Stimulated activated naive B cell treated with anti-CD40 and anti-IgM and Interleukin-4, amounts not matched to agents 10 μg/mL and 1 μg/mL and 100 μg/mL, for 72 hours (primary cell): ENCODE measurements around the gene CERT1.
"Not testable (repeated sequence)": the region's sequence is repeated elsewhere in the genome, so short reads cannot be mapped to it uniquely, and the experiment has no call there.

ENCODE experiments used
- ATAC-seq, 2 donors: fragments of 150-1000 bp; cut with Tn5 transposase; replicated peaks; 2 replicates each; pipeline ENCODE4 v1.10.0; 2021; ENCODE audit warnings: moderate library complexity in 1 of 2
- DNase-seq: peaks from one replicate; pipeline ENCODE4 v3.0.0; 2021
- H3K27ac Mint-ChIP-seq: one replicate; pipeline ENCODE4 v1.8.0; 2022; ENCODE audit warnings: mild to moderate bottlenecking, mixed read lengths
- H3K27me3 Mint-ChIP-seq, 2 donors: one replicate each; pipeline ENCODE4 v1.8.0; 2022; ENCODE audit warnings: mixed read lengths in 2 of 2
- H3K36me3 Mint-ChIP-seq, 2 donors: one replicate each; pipeline ENCODE4 v1.8.0; 2022; ENCODE audit warnings: mixed read lengths in 2 of 2, mild to moderate bottlenecking in 1 of 2
- H3K4me1 Mint-ChIP-seq, 2 donors: one replicate each; pipeline ENCODE4 v1.8.0; 2022; ENCODE audit warnings: mixed read lengths in 2 of 2, mild to moderate bottlenecking in 1 of 2
- H3K4me3 Mint-ChIP-seq, 2 donors: one replicate each; pipeline ENCODE4 v1.8.0; 2022; ENCODE audit warnings: mild to moderate bottlenecking in 2 of 2, mixed read lengths in 2 of 2, moderate library complexity in 1 of 2
- H3K9me3 Mint-ChIP-seq, 2 donors: one replicate each; pipeline ENCODE4 v1.8.0; 2022; ENCODE audit warnings: mixed read lengths in 2 of 2, mild to moderate bottlenecking in 1 of 2

Gene CERT1

GRCh38 chr5:75335952-75336614, 175.3 kb downstream of the CERT1 start:
- Mint-ChIP-seq H3K27ac (no peak overlapping the region), H3K36me3 (peaks cover 12 to 22% of the 10 kb centered on the region in 2 donors), H3K4me3 (no peak overlapping the region), H3K9me3 (peaks cover 0 to 2% of the 10 kb centered on the region in 2 donors), H3K27me3 (peaks cover 0 to 4% of the 10 kb centered on the region in 2 donors), H3K4me1 (peaks cover 11 to 32% of the 10 kb centered on the region in 2 donors)
- ATAC-seq (peak; percentile 7 to 8), DNase-seq (no peak)

- ATAC-seq: no peak
These were observed 175.9 kb downstream of the CERT1 start for GRCh38 chr5:75335486-75335885.

GRCh38 chr5:75334413-75334812, 177.0 kb downstream of the CERT1 start:
- ATAC-seq: not testable (repeated sequence)

More at GRCh38 chr5:75335486-75335885, 175.9 kb downstream of the CERT1 start:
- Mint-ChIP-seq H3K36me3 (peaks cover 10 to 17% of the 10 kb centered on the region in 2 donors), H3K27me3 (peaks cover 3 to 4% of the 10 kb centered on the region in 2 donors), H3K4me1 (peaks cover 7 to 26% of the 10 kb centered on the region in 2 donors), H3K27ac (no peak overlapping the region), H3K9me3 (peaks cover 0 to 2% of the 10 kb centered on the region in 2 donors), H3K4me3 (no peak overlapping the region)
- no peak for DNase-seq

GRCh38 chr5:75333759-75334158, 177.7 kb downstream of the CERT1 start:
- Mint-ChIP-seq H3K4me1 (peaks cover 5 to 14% of the 10 kb centered on the region in 2 donors), H3K27ac (peak overlapping the region; percentile 43)

More at GRCh38 chr5:75334413-75334812, 177.0 kb downstream of the CERT1 start:
- not testable (repeated sequence) for H3K27me3 Mint-ChIP-seq, H3K4me3 Mint-ChIP-seq, DNase-seq, H3K9me3 Mint-ChIP-seq, H3K27ac Mint-ChIP-seq
- peaks cover 7 to 16% of the 10 kb centered on the region in 2 donors for H3K4me1 Mint-ChIP-seq
- peaks cover 10 to 11% of the 10 kb centered on the region in 2 donors for H3K36me3 Mint-ChIP-seq

GRCh38 chr5:75331095-75332090, 180.0 kb downstream of the CERT1 start:
- no peak overlapping the region for H3K4me3 Mint-ChIP-seq
- peaks cover 8 to 10% of the 10 kb centered on the region in 2 donors for H3K27me3 Mint-ChIP-seq
- no peak overlapping the region for H3K27ac Mint-ChIP-seq
- no peak for ATAC-seq
- H3K4me1 Mint-ChIP-seq: no peaks in the 10 kb centered on the region
- no peaks in the 10 kb centered on the region for H3K36me3 Mint-ChIP-seq
- no peak for DNase-seq
- peaks cover 0 to 2% of the 10 kb centered on the region in 2 donors for H3K9me3 Mint-ChIP-seq

More at GRCh38 chr5:75333759-75334158, 177.7 kb downstream of the CERT1 start:
- not testable (repeated sequence) for ATAC-seq, DNase-seq, H3K36me3 Mint-ChIP-seq, H3K4me3 Mint-ChIP-seq, H3K9me3 Mint-ChIP-seq, H3K27me3 Mint-ChIP-seq

- peaks cover 8 to 10% of the 10 kb centered on the region in 2 donors for H3K27me3 Mint-ChIP-seq
- H3K9me3 Mint-ChIP-seq: peaks cover 0 to 2% of the 10 kb centered on the region in 2 donors
- H3K36me3 Mint-ChIP-seq: no peaks in the 10 kb centered on the region
- ATAC-seq (no peak), DNase-seq (no peak)
- H3K4me3 Mint-ChIP-seq: no peak overlapping the region
- no peak overlapping the region for H3K27ac Mint-ChIP-seq
- H3K4me1 Mint-ChIP-seq: no peaks in the 10 kb centered on the region
These were observed 181.0 kb downstream of the CERT1 start for GRCh38 chr5:75330404-75330803.
